H1 (cell line): ENCODE data around the gene TAF15. TPM values are rescaled to one million over a fixed set of nuclear protein-coding genes. Genes with fewer than 3 reads are reported as not detected.

Experiments used
- TEAD4 ChIP-seq: IDR thresholded peaks from 2 replicates; pipeline ENCODE4 v1.6.1; 2012; ENCODE audit warnings: low read depth, low read length, inconsistent platforms, mixed read lengths
- polyA plus RNA-seq, 7 experiments: library from polyadenylated mRNA; depleted of rRNA in 3 of 7; stranded (reverse) in 5 of 7; unstranded in 2 of 7; fragments of >200 nt in 5 of 7; fragments of 200-250 nt in 2 of 7; gene quantifications; 1 replicate in 5 of 7; 2 replicates in 1 of 7; 4 replicates in 1 of 7; pipeline versions ENCODE4 v1.2.1 to v1.2.3, GENCODE V29; 2011 to 2013; ENCODE audit warnings: missing spikeins in 2 of 7, mixed read lengths in 2 of 7
- total RNA-seq: library from RNA; stranded (reverse); fragmentation: NEBNext Ultra II Directional; extraction: Animal tissue kit (Norgen Biotek cat#: 25700); gene quantifications from 2 replicates; pipeline ENCODE4 v1.2.1, GENCODE V29; 2021

Gene TAF15
- total and polyA plus RNA-seq, 2 of the 8 experiments (the other 6 are each of a cell fraction or from before 2014, with no cell fraction given): 80.1 to 338 TPM

DNA sequence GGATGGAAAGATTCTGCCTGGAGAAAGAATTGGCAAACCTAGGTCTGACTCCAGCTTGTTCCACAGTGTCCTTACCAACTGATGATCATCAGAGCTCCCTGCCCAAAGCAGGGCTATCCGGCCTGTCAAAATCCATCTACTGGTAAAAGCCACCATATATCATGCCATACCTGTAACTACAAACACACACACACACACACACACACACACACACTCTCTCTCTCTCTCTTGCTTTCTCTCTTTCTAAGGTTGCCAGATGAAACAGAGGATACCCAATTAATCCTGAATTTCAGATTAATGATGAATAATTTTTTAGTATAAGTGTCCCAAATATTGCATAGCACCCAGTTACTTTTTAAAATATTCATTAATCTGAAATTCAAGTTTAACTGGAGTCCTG lies 12.3 kb upstream of the TAF15 start (continued):
- TF ChIP-seq TEAD4: no peak
